ENCODE data around the gene FAM184A. TPM values are rescaled to one million over a fixed set of nuclear protein-coding genes. Genes with fewer than 3 reads are reported as not detected.
"Not testable (repeated sequence)": the region's sequence is repeated elsewhere in the genome, so short reads cannot be mapped to it uniquely, and the experiment has no call there.

Gene FAM184A
- total RNA-seq = 1 to 10 TPM; 2.2 to 3.9 TPM
- long read RNA-seq = 0 reads

GRCh38 chr6:119078376-119079282, at the start of gene FAM184A:
Gene FAM184A, minus strand, starts transcription at chr6:119078664. Its CDS starts 365 bp downstream, at chr6:119078299.
- ATAC-seq = peak; percentile 86 to 90
- peak; percentile 67 for DNase-seq
- intact Hi-C loops (cut with DNase I) = no loop called here

- ATAC-seq = no peak
- DNase-seq = no peak
- intact Hi-C loops (cut with DNase I) = no loop called here
These were observed 49.2 kb upstream of the FAM184A start for GRCh38 chr6:119127627-119128026.

- DNase-seq (no peak), ATAC-seq (no peak)
- intact Hi-C loops (cut with DNase I) = no loop called here
These were observed 48.4 kb upstream of the FAM184A start for GRCh38 chr6:119126826-119127225.

GRCh38 chr6:119126140-119126539, 47.7 kb upstream of the FAM184A start:
- ATAC-seq = no peak
- intact Hi-C loops (cut with DNase I) = no loop called here
- DNase-seq = no peak

- intact Hi-C loops (cut with DNase I) = no loop called here
- no peak for DNase-seq
- no peak for ATAC-seq
These were observed 47.1 kb upstream of the FAM184A start for GRCh38 chr6:119125576-119125975.

GRCh38 chr6:119124079-119124824, 45.8 kb upstream of the FAM184A start:
- intact Hi-C loops (cut with DNase I) = no loop called here
- DNase-seq (no peak), ATAC-seq (no peak)

- intact Hi-C loops (cut with DNase I) = no loop called here
- DNase-seq (no peak), ATAC-seq (no peak)
These were observed 43.9 kb upstream of the FAM184A start for GRCh38 chr6:119122336-119122735.

GRCh38 chr6:119121367-119121766, 42.9 kb upstream of the FAM184A start:
- ATAC-seq = no peak
- intact Hi-C loops (cut with DNase I) = no loop called here
- DNase-seq = no peak

- ATAC-seq (peak; percentile 59 to 70), DNase-seq (no peak)
- intact Hi-C loops (cut with DNase I) = no loop called here
These were observed 41.5 kb upstream of the FAM184A start for GRCh38 chr6:119119989-119120388.

GRCh38 chr6:119119062-119119461, 40.6 kb upstream of the FAM184A start:
- intact Hi-C loops (cut with DNase I); ATAC-seq; DNase-seq: not testable (repeated sequence)

GRCh38 chr6:119116712-119117281, 38.3 kb upstream of the FAM184A start:
- DNase-seq = no peak
- intact Hi-C loops (cut with DNase I) = no loop called here
- no peak for ATAC-seq

GRCh38 chr6:119113961-119114360, 35.5 kb upstream of the FAM184A start:
- intact Hi-C loops (cut with DNase I) = loop anchor here in 1 of 2 donors (5.0 kb wide), 1 partner anchor 147 kb away; no protein-coding TSS in a partner anchor
- ATAC-seq = no peak
- no peak for DNase-seq

GRCh38 chr6:119112812-119113530, 34.5 kb upstream of the FAM184A start:
- DNase-seq (no peak), ATAC-seq (peak; percentile 41 to 51)
- intact Hi-C loops (cut with DNase I) = loop anchor here in 1 of 2 donors (5.0 kb wide), 1 partner anchor 146 kb away; no protein-coding TSS in a partner anchor

- intact Hi-C loops (cut with DNase I) = loop anchor here (2.0 to 5.0 kb wide), 2 partner anchors 144 to 148 kb away; no protein-coding TSS in a partner anchor
- ATAC-seq = peak; percentile 85 to 90
- DNase-seq = no peak
These were observed 32.4 kb upstream of the FAM184A start for GRCh38 chr6:119110601-119111548.

- intact Hi-C loops (cut with DNase I) = loop anchor here (2.0 to 5.0 kb wide), 2 partner anchors 142 to 147 kb away; no protein-coding TSS in a partner anchor
- ATAC-seq (no peak), DNase-seq (no peak)
These were observed 31.3 kb upstream of the FAM184A start for GRCh38 chr6:119109654-119110325.

GRCh38 chr6:119108076-119108475, 29.6 kb upstream of the FAM184A start:
- intact Hi-C loops (cut with DNase I) = no loop called here
- DNase-seq = no peak
- ATAC-seq = no peak

- ATAC-seq = no peak
- intact Hi-C loops (cut with DNase I) = no loop called here
These were observed 26.8 kb upstream of the FAM184A start for GRCh38 chr6:119105282-119105681.

More at GRCh38 chr6:119105282-119105681, 26.8 kb upstream of the FAM184A start:
- DNase-seq = no peak
